Measurements from ENCODE around the gene ATP6V1B1. TPM values are rescaled to one million over a fixed set of nuclear protein-coding genes. Genes with fewer than 3 reads are reported as not detected.

The ATP6V1B1 gene
- total and polyA plus RNA-seq, 2 of the 13 experiments (the other 11 are each of a cell fraction or from before 2014, with no cell fraction given) = 0.58 to 1.6 TPM

- no peak for FAIRE-seq
- no peak overlapping the region for H2AFZ ChIP-seq (ENCODE audit: low read length)
Measured at GRCh38 chr2:70894765-70895164, 40.9 kb upstream of the ATP6V1B1 start.

GRCh38 chr2:70895249-70895648 is 40.5 kb upstream of the ATP6V1B1 start:
- Histone ChIP-seq H3K4me1 (ENCODE audit: insufficient read depth, low read length) (peaks cover 41% of the 10 kb centered on the region), H3K4me2 (ENCODE audit: low read depth, low read length) (no peak overlapping the region), H3K27ac (ENCODE audit: extremely low read length, insufficient read depth, low read length) (no peak overlapping the region), H4K20me1 (ENCODE audit: insufficient read depth, low read length) (no peaks in the 10 kb centered on the region), H3K79me2 (ENCODE audit: insufficient read depth, low read length) (no peaks in the 10 kb centered on the region), H3K27me3 (ENCODE audit: control insufficient read depth in 1 of 2, insufficient read depth in 2 of 2, low read length in 2 of 2) (peaks cover 12 to 83% of the 10 kb centered on the region in 2 experiments; a peak in 4 of 5 replicates), H3K36me3 (replicated peaks in 1 of 2; ENCODE audit: control insufficient read depth in 1 of 2, insufficient read depth in 2 of 2, low read length in 2 of 2) (no peaks in the 10 kb centered on the region), H3K9ac (ENCODE audit: insufficient read depth, low read depth, low read length) (no peak overlapping the region), H2AFZ (ENCODE audit: low read length) (no peak overlapping the region), H3K4me3 (replicated peaks in 1 of 3; ENCODE audit: insufficient read depth in 1 of 3, low read depth in 2 of 3, low read length in 3 of 3) (no peak overlapping the region), H3K9me3 (ENCODE audit: low read length) (no peaks in the 10 kb centered on the region)
- in situ Hi-C loops (cut with HindIII; ENCODE audit: extremely low pct_ligation_motif_present, low pct_unique_long_range_greater_than_20kb) (no loop called here), intact Hi-C loops (cut with micrococcal nuclease; ENCODE audit: unreplicated experiment) (no loop called here)
- BruUV-seq (replicated peaks) = no TSS peak
- TF ChIP-seq ZNF33A (CRISPR knock-in tag; IDR thresholded peaks at IDR 0.05; ENCODE audit: borderline replicate concordance) = no peak
- FAIRE-seq (no peak), ATAC-seq (no peak), DNase-seq (ENCODE audit: low spot score) (no peak)
- CTCF ChIA-PET (ENCODE audit: low intra/inter-chr PET ratio, low total read pairs) = interaction anchor here (1.3 kb wide), 1 partner anchor 25 kb away, joined by 3 read pairs; no protein-coding TSS in a partner anchor
- POLR2A ChIA-PET = no interaction called here
- 26% methylated on average over 3 of the region's 3 CpGs for WGBS (ENCODE audit: low lambda C conversion rate)

More at GRCh38 chr2:70894765-70895164, 40.9 kb upstream of the ATP6V1B1 start:
- in situ Hi-C loops (cut with HindIII; ENCODE audit: extremely low pct_ligation_motif_present, low pct_unique_long_range_greater_than_20kb) (no loop called here), intact Hi-C loops (cut with micrococcal nuclease; ENCODE audit: unreplicated experiment) (no loop called here)
- DNase-seq (ENCODE audit: low spot score) (no peak), ATAC-seq (no peak)
- Histone ChIP-seq H3K27ac (ENCODE audit: extremely low read length, insufficient read depth, low read length) (no peak overlapping the region), H4K20me1 (ENCODE audit: insufficient read depth, low read length) (no peaks in the 10 kb centered on the region), H3K36me3 (replicated peaks in 1 of 2; ENCODE audit: control insufficient read depth in 1 of 2, insufficient read depth in 2 of 2, low read length in 2 of 2) (no peaks in the 10 kb centered on the region), H3K4me3 (replicated peaks in 1 of 3; ENCODE audit: insufficient read depth in 1 of 3, low read depth in 2 of 3, low read length in 3 of 3) (no peak overlapping the region), H3K27me3 (ENCODE audit: control insufficient read depth in 1 of 2, insufficient read depth in 2 of 2, low read length in 2 of 2) (peaks cover 12 to 83% of the 10 kb centered on the region in 2 experiments; a peak in 4 of 5 replicates), H3K4me2 (ENCODE audit: low read depth, low read length) (no peak overlapping the region), H3K4me1 (ENCODE audit: insufficient read depth, low read length) (peaks cover 45% of the 10 kb centered on the region), H3K9me3 (ENCODE audit: low read length) (no peaks in the 10 kb centered on the region), H3K9ac (ENCODE audit: insufficient read depth, low read depth, low read length) (no peak overlapping the region), H3K79me2 (ENCODE audit: insufficient read depth, low read length) (no peaks in the 10 kb centered on the region)
- BruUV-seq (replicated peaks) = no TSS peak
- ChIA-PET CTCF (ENCODE audit: low intra/inter-chr PET ratio, low total read pairs) (interaction anchor here (1.0 to 1.3 kb wide), 2 partner anchors 25 to 27 kb away, joined by 3 read pairs; no protein-coding TSS in a partner anchor), POLR2A (no interaction called here)
- 62% methylated on average over 4 of the region's 4 CpGs for WGBS (ENCODE audit: low lambda C conversion rate)
- TF ChIP-seq BRD4 (CRISPR knock-in tag; IDR thresholded peaks at IDR 0.05) (no peak), ARNTL (CRISPR knock-in tag; IDR thresholded peaks at IDR 0.05) (no peak), ATAD3A (CRISPR knock-in tag; IDR thresholded peaks at IDR 0.05) (no peak), ZC3H4 (CRISPR knock-in tag; IDR thresholded peaks at IDR 0.05; ENCODE audit: borderline replicate concordance) (no peak), ZNF800 (CRISPR knock-in tag; IDR thresholded peaks at IDR 0.05) (no peak), EZH2 (conservative IDR thresholded peaks at IDR 0.05; ENCODE audit: low read depth, low read length) (no peak), SRSF4 (IDR thresholded peaks at IDR 0.05; ENCODE audit: low read depth, low read length, poor library complexity, severe bottlenecking) (no peak)

Measured in HepG2 (cell line).